GM23338 (cell line): Measurements from ENCODE around the gene TLE1. TPM values are rescaled to one million over a fixed set of nuclear protein-coding genes. Genes with fewer than 3 reads are reported as not detected.
A peak's percentile ranks its signal among the peaks of the same experiment; 100 is the strongest.

Source experiments
- ATAC-seq: fragments of 200-7000 bp; cut with Tn5 transposase; 3 replicates; pipeline ENCODE4 v1.9.1; 2020
- DNase-seq: peaks from one replicate; pipeline ENCODE4 v3.0.0-alpha.2; 2015; ENCODE audit warnings: low spot score
- H2AFZ ChIP-seq: fragments of 200-600 bp; sonication (generic); 2 replicates; pipeline ENCODE4 v1.8.0; 2016; ENCODE audit warnings: antibody characterized with exemption, mild to moderate bottlenecking, moderate library complexity
- H3F3A ChIP-seq: fragments of 200-600 bp; sonication (generic); replicated peaks from 2 replicates; pipeline ENCODE4 v1.8.0; 2017; ENCODE audit warnings: antibody characterized with exemption, mixed run types, low read depth
- H3K27ac ChIP-seq: fragments of 200-600 bp; sonication (generic); 2 replicates; pipeline ENCODE4 v1.6.1; 2016; ENCODE audit warnings: low read depth
- H3K27me3 ChIP-seq: fragments of 200-600 bp; sonication (generic); 2 replicates; pipeline ENCODE4 v1.8.0; 2016; ENCODE audit warnings: mild to moderate bottlenecking, mixed run types, moderate library complexity; ENCODE audit not compliant: insufficient read depth
- H3K36me3 ChIP-seq: fragments of 200-600 bp; sonication (generic); 2 replicates; pipeline ENCODE4 v1.8.0; 2016; ENCODE audit warnings: mild to moderate bottlenecking; ENCODE audit not compliant: insufficient read depth
- H3K4me1 ChIP-seq: fragments of 200-600 bp; sonication (generic); 2 replicates; pipeline ENCODE4 v1.8.0; 2016; ENCODE audit warnings: mild to moderate bottlenecking, moderate library complexity; ENCODE audit not compliant: insufficient read depth
- H3K4me2 ChIP-seq: fragments of 200-600 bp; sonication (generic); 2 replicates; pipeline ENCODE4 v1.7.1; 2017; ENCODE audit warnings: mixed run types
- H3K4me3 ChIP-seq: fragments of 200-600 bp; sonication (generic); 2 replicates; pipeline ENCODE4 v1.6.1; 2016; ENCODE audit warnings: mixed run types
- H3K79me2 ChIP-seq: fragments of 200-600 bp; sonication (generic); replicated peaks from 2 replicates; pipeline ENCODE4 v1.8.0; 2017; ENCODE audit warnings: mild to moderate bottlenecking; ENCODE audit not compliant: insufficient read depth
- H3K9me2 ChIP-seq: fragments of 200-600 bp; sonication (generic); 2 replicates; pipeline ENCODE4 v1.8.0; 2017; ENCODE audit not compliant: insufficient read depth
- H4K20me1 ChIP-seq: fragments of 200-600 bp; sonication (generic); replicated peaks from 2 replicates; pipeline ENCODE4 v1.8.0; 2017; ENCODE audit warnings: mild to moderate bottlenecking; ENCODE audit not compliant: insufficient read depth
- H3K27ac Mint-ChIP-seq: 2 replicates; pipeline ENCODE4 v1.8.0; 2020; ENCODE audit warnings: inconsistent platforms, mild to moderate bottlenecking, moderate library complexity, mixed read lengths
- H3K27me3 Mint-ChIP-seq: 3 replicates; pipeline ENCODE4 v1.8.0; 2022; ENCODE audit warnings: low read depth, mild to moderate bottlenecking, moderate library complexity, mixed read lengths, inconsistent platforms; ENCODE audit not compliant: insufficient read depth, poor library complexity
- H3K36me3 Mint-ChIP-seq: 3 replicates; pipeline ENCODE4 v1.8.0; 2021; ENCODE audit warnings: low read depth, mild to moderate bottlenecking, inconsistent platforms, moderate library complexity, mixed read lengths
- H3K4me1 Mint-ChIP-seq: 3 replicates; pipeline ENCODE4 v1.8.0; 2020; ENCODE audit warnings: mild to moderate bottlenecking, inconsistent platforms, mixed read lengths
- H3K4me3 Mint-ChIP-seq: 3 replicates; pipeline ENCODE4 v1.8.0; 2021; ENCODE audit warnings: moderate library complexity, mild to moderate bottlenecking, inconsistent platforms, mixed read lengths
- H3K9me3 Mint-ChIP-seq: 3 replicates; pipeline ENCODE4 v1.8.0; 2020; ENCODE audit warnings: moderate library complexity, mild to moderate bottlenecking, inconsistent platforms, mixed read lengths
- EZH2phosphoT487 ChIP-seq: fragments of 200-600 bp; sonication (generic); IDR thresholded peaks from one replicate; pipeline ENCODE4 v1.8.1; 2018; ENCODE audit warnings: antibody characterized with exemption; ENCODE audit not compliant: unreplicated experiment
- JUNB ChIP-seq: IDR thresholded peaks from one replicate; pipeline ENCODE4 v1.6.1; 2016; ENCODE audit warnings: antibody characterized with exemption; ENCODE audit not compliant: unreplicated experiment
- polyA plus RNA-seq: library from polyadenylated mRNA; unstranded; fragments of >200 nt; fragmentation: Nextera tagmentation; extraction: Ambion mirVana; gene quantifications from 2 replicates; pipeline ENCODE4 v1.2.1, GENCODE V29; 2016
- total RNA-seq: library from RNA; depleted of rRNA; stranded (reverse); fragments of >200 nt; shearing (Covaris generic); gene quantifications from 2 replicates; pipeline ENCODE4 v1.2.3, GENCODE V29; 2014
- TF ChIP-seq, protein P1 (sequence below): fragments of 250-450 bp; sonication (Bioruptor Pico); IDR thresholded peaks from 2 replicates; pipeline ENCODE4 v1.5.0; 2020; ENCODE audit warnings: mild to moderate bottlenecking, moderate library complexity
- TF ChIP-seq, protein P2 (sequence below), 2 experiments: fragments of 200-600 bp in 1 of 2; sonication (generic) in 1 of 2; conservative IDR thresholded peaks; 2 replicates each; pipeline versions ENCODE4 v1.5.1 to v1.6.1; 2016 to 2017; ENCODE audit warnings: antibody characterized with exemption in 2 of 2, low read depth in 2 of 2, mild to moderate bottlenecking in 2 of 2, moderate library complexity in 1 of 2

TLE1 gene
- total and polyA plus RNA-seq, 2 experiments from 2014 or later: 58.1 to 132 TPM

DNA sequence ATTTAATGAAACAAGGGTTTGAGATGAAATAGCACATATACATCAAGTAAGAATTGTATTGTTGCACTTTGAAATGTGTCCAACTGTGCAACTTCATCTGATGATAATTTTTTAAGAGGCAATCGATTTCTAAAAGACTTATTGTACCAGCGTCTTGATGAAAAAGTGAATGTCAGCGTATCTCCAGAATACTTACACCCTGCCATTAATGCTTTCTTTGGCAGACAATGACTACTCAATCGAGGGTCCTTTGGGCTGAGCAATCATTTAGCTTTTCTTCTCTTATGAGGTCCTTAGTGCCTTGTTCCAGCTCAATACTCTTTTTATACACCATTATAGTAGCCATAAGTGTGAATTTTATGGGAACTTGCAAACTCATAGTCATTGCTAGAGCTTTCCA is 4.7 kb downstream of the TLE1 start:
- H3K9me3 Mint-ChIP-seq: peaks cover 5% of the 10 kb centered on the region
- ATAC-seq: no peak
- H3K27me3 Mint-ChIP-seq: peaks cover 18% of the 10 kb centered on the region
- H3K4me1 Mint-ChIP-seq: peaks cover 15% of the 10 kb centered on the region; the same call in 2 of the 3 replicates
- H3K27me3 ChIP-seq: no peaks in the 10 kb centered on the region
- no peak overlapping the region for H3K4me3 Mint-ChIP-seq
- H3K9me2 ChIP-seq: no peaks in the 10 kb centered on the region
- peaks cover 7% of the 10 kb centered on the region for H3K36me3 Mint-ChIP-seq
- peaks cover 37% of the 10 kb centered on the region for H3K36me3 ChIP-seq
- H3K4me3 ChIP-seq: peak overlapping the region; percentile 82
- H4K20me1 ChIP-seq: peaks cover 70% of the 10 kb centered on the region
- peaks cover 95% of the 10 kb centered on the region for H3K79me2 ChIP-seq
- H2AFZ ChIP-seq: no peak overlapping the region
- no peak overlapping the region for H3K27ac Mint-ChIP-seq
- DNase-seq: no peak
- H3K4me2 ChIP-seq: peak overlapping the region; percentile 94
- H3F3A ChIP-seq: no peaks in the 10 kb centered on the region
- peaks cover 52% of the 10 kb centered on the region for H3K4me1 ChIP-seq
- TF ChIP-seq, protein P1, sequence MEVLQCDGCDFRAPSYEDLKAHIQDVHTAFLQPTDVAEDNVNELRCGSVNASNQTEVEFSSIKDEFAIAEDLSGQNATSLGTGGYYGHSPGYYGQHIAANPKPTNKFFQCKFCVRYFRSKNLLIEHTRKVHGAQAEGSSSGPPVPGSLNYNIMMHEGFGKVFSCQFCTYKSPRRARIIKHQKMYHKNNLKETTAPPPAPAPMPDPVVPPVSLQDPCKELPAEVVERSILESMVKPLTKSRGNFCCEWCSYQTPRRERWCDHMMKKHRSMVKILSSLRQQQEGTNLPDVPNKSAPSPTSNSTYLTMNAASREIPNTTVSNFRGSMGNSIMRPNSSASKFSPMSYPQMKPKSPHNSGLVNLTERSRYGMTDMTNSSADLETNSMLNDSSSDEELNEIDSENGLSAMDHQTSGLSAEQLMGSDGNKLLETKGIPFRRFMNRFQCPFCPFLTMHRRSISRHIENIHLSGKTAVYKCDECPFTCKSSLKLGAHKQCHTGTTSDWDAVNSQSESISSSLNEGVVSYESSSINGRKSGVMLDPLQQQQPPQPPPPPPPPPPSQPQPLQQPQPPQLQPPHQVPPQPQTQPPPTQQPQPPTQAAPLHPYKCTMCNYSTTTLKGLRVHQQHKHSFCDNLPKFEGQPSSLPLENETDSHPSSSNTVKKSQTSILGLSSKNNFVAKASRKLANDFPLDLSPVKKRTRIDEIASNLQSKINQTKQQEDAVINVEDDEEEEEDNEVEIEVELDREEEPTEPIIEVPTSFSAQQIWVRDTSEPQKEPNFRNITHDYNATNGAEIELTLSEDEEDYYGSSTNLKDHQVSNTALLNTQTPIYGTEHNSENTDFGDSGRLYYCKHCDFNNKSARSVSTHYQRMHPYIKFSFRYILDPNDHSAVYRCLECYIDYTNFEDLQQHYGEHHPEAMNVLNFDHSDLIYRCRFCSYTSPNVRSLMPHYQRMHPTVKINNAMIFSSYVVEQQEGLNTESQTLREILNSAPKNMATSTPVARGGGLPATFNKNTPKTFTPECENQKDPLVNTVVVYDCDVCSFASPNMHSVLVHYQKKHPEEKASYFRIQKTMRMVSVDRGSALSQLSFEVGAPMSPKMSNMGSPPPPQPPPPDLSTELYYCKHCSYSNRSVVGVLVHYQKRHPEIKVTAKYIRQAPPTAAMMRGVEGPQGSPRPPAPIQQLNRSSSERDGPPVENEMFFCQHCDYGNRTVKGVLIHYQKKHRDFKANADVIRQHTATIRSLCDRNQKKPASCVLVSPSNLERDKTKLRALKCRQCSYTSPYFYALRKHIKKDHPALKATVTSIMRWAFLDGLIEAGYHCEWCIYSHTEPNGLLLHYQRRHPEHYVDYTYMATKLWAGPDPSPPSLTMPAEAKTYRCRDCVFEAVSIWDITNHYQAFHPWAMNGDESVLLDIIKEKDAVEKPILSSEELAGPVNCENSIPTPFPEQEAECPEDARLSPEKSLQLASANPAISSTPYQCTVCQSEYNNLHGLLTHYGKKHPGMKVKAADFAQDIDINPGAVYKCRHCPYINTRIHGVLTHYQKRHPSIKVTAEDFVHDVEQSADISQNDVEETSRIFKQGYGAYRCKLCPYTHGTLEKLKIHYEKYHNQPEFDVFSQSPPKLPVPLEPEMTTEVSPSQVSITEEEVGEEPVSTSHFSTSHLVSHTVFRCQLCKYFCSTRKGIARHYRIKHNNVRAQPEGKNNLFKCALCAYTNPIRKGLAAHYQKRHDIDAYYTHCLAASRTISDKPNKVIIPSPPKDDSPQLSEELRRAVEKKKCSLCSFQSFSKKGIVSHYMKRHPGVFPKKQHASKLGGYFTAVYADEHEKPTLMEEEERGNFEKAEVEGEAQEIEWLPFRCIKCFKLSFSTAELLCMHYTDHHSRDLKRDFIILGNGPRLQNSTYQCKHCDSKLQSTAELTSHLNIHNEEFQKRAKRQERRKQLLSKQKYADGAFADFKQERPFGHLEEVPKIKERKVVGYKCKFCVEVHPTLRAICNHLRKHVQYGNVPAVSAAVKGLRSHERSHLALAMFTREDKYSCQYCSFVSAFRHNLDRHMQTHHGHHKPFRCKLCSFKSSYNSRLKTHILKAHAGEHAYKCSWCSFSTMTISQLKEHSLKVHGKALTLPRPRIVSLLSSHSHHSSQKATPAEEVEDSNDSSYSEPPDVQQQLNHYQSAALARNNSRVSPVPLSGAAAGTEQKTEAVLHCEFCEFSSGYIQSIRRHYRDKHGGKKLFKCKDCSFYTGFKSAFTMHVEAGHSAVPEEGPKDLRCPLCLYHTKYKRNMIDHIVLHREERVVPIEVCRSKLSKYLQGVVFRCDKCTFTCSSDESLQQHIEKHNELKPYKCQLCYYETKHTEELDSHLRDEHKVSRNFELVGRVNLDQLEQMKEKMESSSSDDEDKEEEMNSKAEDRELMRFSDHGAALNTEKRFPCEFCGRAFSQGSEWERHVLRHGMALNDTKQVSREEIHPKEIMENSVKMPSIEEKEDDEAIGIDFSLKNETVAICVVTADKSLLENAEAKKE (CRISPR knock-in tag): no peak
- no peak for TF ChIP-seq JUNB
- H3K27ac ChIP-seq: no peak overlapping the region

DNA sequence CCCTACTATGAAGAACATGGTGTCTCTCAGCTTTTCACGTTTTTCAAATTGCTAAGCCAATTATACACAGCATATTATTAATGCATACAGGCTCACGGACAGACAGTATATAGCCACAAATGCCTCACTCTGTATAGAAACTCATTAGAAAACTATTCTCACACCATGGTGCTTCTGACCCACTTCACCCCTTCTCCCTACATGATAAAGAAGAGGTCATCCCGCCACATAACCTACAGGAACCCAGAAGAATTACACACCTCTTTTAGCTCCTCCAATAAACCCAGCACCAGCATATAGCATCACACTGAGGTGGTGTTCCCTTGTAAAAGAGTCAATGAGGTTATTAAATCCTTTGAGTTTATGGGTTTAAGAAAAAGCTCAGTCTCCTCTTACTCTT is 5.6 kb downstream of the TLE1 start:
- Histone ChIP-seq H3K4me3 (peak overlapping the region; percentile 82), H3F3A (no peaks in the 10 kb centered on the region), H3K27me3 (no peaks in the 10 kb centered on the region), H3K9me2 (no peaks in the 10 kb centered on the region), H3K4me2 (peak overlapping the region; percentile 94), H2AFZ (no peak overlapping the region), H4K20me1 (peaks cover 79% of the 10 kb centered on the region), H3K4me1 (peaks cover 54% of the 10 kb centered on the region), H3K79me2 (peaks cover 100% of the 10 kb centered on the region), H3K36me3 (peaks cover 38% of the 10 kb centered on the region), H3K27ac (no peak overlapping the region)
- Mint-ChIP-seq H3K4me1 (peaks cover 21% of the 10 kb centered on the region), H3K27me3 (peaks cover 15% of the 10 kb centered on the region), H3K9me3 (peaks cover 3% of the 10 kb centered on the region; the same call in 2 of the 3 replicates), H3K4me3 (no peak overlapping the region), H3K27ac (no peak overlapping the region), H3K36me3 (peaks cover 12% of the 10 kb centered on the region)
- ATAC-seq (no peak), DNase-seq (no peak)
- TF ChIP-seq, protein P2, sequence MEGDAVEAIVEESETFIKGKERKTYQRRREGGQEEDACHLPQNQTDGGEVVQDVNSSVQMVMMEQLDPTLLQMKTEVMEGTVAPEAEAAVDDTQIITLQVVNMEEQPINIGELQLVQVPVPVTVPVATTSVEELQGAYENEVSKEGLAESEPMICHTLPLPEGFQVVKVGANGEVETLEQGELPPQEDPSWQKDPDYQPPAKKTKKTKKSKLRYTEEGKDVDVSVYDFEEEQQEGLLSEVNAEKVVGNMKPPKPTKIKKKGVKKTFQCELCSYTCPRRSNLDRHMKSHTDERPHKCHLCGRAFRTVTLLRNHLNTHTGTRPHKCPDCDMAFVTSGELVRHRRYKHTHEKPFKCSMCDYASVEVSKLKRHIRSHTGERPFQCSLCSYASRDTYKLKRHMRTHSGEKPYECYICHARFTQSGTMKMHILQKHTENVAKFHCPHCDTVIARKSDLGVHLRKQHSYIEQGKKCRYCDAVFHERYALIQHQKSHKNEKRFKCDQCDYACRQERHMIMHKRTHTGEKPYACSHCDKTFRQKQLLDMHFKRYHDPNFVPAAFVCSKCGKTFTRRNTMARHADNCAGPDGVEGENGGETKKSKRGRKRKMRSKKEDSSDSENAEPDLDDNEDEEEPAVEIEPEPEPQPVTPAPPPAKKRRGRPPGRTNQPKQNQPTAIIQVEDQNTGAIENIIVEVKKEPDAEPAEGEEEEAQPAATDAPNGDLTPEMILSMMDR (conservative IDR thresholded peaks at IDR 0.05; ENCODE audit: low read depth in 2 of 2): 0 out of 4 replicates have a peak, but pooled peaks of 1 of the 2 experiments have one; percentile 12
- TF ChIP-seq EZH2phosphoT487: no peak
